ENCODE results near the gene FRRS1L.

The FRRS1L gene

GRCh38 chr9:109100543-109101201 lies 66.4 kb downstream of the FRRS1L start:
- H3K27me3 ChIP-seq (ENCODE audit: insufficient read depth, low read length), result no peaks in the 10 kb centered on the region
- H3K36me3 ChIP-seq (ENCODE audit: insufficient read depth, low read length), result peaks cover 24% of the 10 kb centered on the region
- H2AFZ ChIP-seq (ENCODE audit: low read depth, low read length), result no peak overlapping the region
- H3K9me3 ChIP-seq (ENCODE audit: low read length), result peaks cover 16% of the 10 kb centered on the region
- H3K4me1 ChIP-seq (ENCODE audit: insufficient read depth, low read length), result peaks cover 11% of the 10 kb centered on the region
- H3K4me3 ChIP-seq (ENCODE audit: low read length), result no peak overlapping the region

- Histone ChIP-seq H3K27me3 (ENCODE audit: insufficient read depth, low read length) (no peaks in the 10 kb centered on the region), H3K4me3 (ENCODE audit: low read length) (no peak overlapping the region), H3K4me1 (ENCODE audit: insufficient read depth, low read length) (peaks cover 11% of the 10 kb centered on the region), H3K36me3 (ENCODE audit: insufficient read depth, low read length) (peaks cover 29% of the 10 kb centered on the region), H2AFZ (ENCODE audit: low read depth, low read length) (no peak overlapping the region), H3K9me3 (ENCODE audit: low read length) (peaks cover 10% of the 10 kb centered on the region)
Observed at GRCh38 chr9:109098960-109099308, 68.1 kb downstream of the FRRS1L start.

GRCh38 chr9:109098171-109098959 lies 68.7 kb downstream of the FRRS1L start:
- Histone ChIP-seq H3K9me3 (ENCODE audit: low read length) (peaks cover 6% of the 10 kb centered on the region), H3K27me3 (ENCODE audit: insufficient read depth, low read length) (no peaks in the 10 kb centered on the region), H3K4me1 (ENCODE audit: insufficient read depth, low read length) (peaks cover 11% of the 10 kb centered on the region), H3K36me3 (ENCODE audit: insufficient read depth, low read length) (peaks cover 29% of the 10 kb centered on the region), H2AFZ (ENCODE audit: low read depth, low read length) (no peak overlapping the region), H3K4me3 (ENCODE audit: low read length) (no peak overlapping the region)

GRCh38 chr9:109097146-109097545 lies 69.9 kb downstream of the FRRS1L start:
- H2AFZ ChIP-seq (ENCODE audit: low read depth, low read length), result no peak overlapping the region
- no peaks in the 10 kb centered on the region for H3K27me3 ChIP-seq (ENCODE audit: insufficient read depth, low read length)
- H3K36me3 ChIP-seq (ENCODE audit: insufficient read depth, low read length), result peaks cover 31% of the 10 kb centered on the region
- H3K4me1 ChIP-seq (ENCODE audit: insufficient read depth, low read length), result peaks cover 11% of the 10 kb centered on the region
- no peak overlapping the region for H3K4me3 ChIP-seq (ENCODE audit: low read length)
- peaks cover 2% of the 10 kb centered on the region for H3K9me3 ChIP-seq (ENCODE audit: low read length)

- Histone ChIP-seq H3K36me3 (ENCODE audit: insufficient read depth, low read length) (peaks cover 44% of the 10 kb centered on the region), H3K27me3 (ENCODE audit: insufficient read depth, low read length) (no peaks in the 10 kb centered on the region), H3K4me3 (ENCODE audit: low read length) (no peak overlapping the region), H3K9me3 (ENCODE audit: low read length) (peaks cover 2% of the 10 kb centered on the region), H2AFZ (ENCODE audit: low read depth, low read length) (no peak overlapping the region), H3K4me1 (ENCODE audit: insufficient read depth, low read length) (peaks cover 11% of the 10 kb centered on the region)
Observed at GRCh38 chr9:109095321-109095720, 71.7 kb downstream of the FRRS1L start.

- H3K27me3 ChIP-seq (ENCODE audit: insufficient read depth, low read length), result no peaks in the 10 kb centered on the region
- H3K36me3 ChIP-seq (ENCODE audit: insufficient read depth, low read length), result peaks cover 50% of the 10 kb centered on the region
- H2AFZ ChIP-seq (ENCODE audit: low read depth, low read length), result no peak overlapping the region
- no peak overlapping the region for H3K4me3 ChIP-seq (ENCODE audit: low read length)
- peaks cover 2% of the 10 kb centered on the region for H3K9me3 ChIP-seq (ENCODE audit: low read length)
- H3K4me1 ChIP-seq (ENCODE audit: insufficient read depth, low read length), result peaks cover 11% of the 10 kb centered on the region
Observed at GRCh38 chr9:109094268-109094667, 72.8 kb downstream of the FRRS1L start.

- H3K36me3 ChIP-seq (ENCODE audit: insufficient read depth, low read length), result peaks cover 64% of the 10 kb centered on the region
- no peak overlapping the region for H3K4me3 ChIP-seq (ENCODE audit: low read length)
- H3K9me3 ChIP-seq (ENCODE audit: low read length), result peaks cover 2% of the 10 kb centered on the region
- H2AFZ ChIP-seq (ENCODE audit: low read depth, low read length), result no peak overlapping the region
- no peaks in the 10 kb centered on the region for H3K27me3 ChIP-seq (ENCODE audit: insufficient read depth, low read length)
- H3K4me1 ChIP-seq (ENCODE audit: insufficient read depth, low read length), result no peaks in the 10 kb centered on the region
Observed at GRCh38 chr9:109092587-109092986, 74.5 kb downstream of the FRRS1L start.

- Histone ChIP-seq H2AFZ (ENCODE audit: low read depth, low read length) (no peak overlapping the region), H3K27me3 (ENCODE audit: insufficient read depth, low read length) (no peaks in the 10 kb centered on the region), H3K4me3 (ENCODE audit: low read length) (no peak overlapping the region), H3K36me3 (ENCODE audit: insufficient read depth, low read length) (peaks cover 69% of the 10 kb centered on the region), H3K4me1 (ENCODE audit: insufficient read depth, low read length) (no peaks in the 10 kb centered on the region), H3K9me3 (ENCODE audit: low read length) (peaks cover 2% of the 10 kb centered on the region)
Observed at GRCh38 chr9:109092051-109092580, 74.9 kb downstream of the FRRS1L start.

GRCh38 chr9:109088221-109088620 lies 78.8 kb downstream of the FRRS1L start:
- Histone ChIP-seq H3K4me1 (ENCODE audit: insufficient read depth, low read length) (no peaks in the 10 kb centered on the region), H2AFZ (ENCODE audit: low read depth, low read length) (no peak overlapping the region), H3K36me3 (ENCODE audit: insufficient read depth, low read length) (peaks cover 77% of the 10 kb centered on the region), H3K27me3 (ENCODE audit: insufficient read depth, low read length) (no peaks in the 10 kb centered on the region), H3K9me3 (ENCODE audit: low read length) (no peaks in the 10 kb centered on the region), H3K4me3 (ENCODE audit: low read length) (no peak overlapping the region)

GRCh38 chr9:109087795-109088194 lies 79.3 kb downstream of the FRRS1L start:
- H3K4me3 ChIP-seq (ENCODE audit: low read length), result no peak overlapping the region
- no peaks in the 10 kb centered on the region for H3K9me3 ChIP-seq (ENCODE audit: low read length)
- H3K4me1 ChIP-seq (ENCODE audit: insufficient read depth, low read length), result no peaks in the 10 kb centered on the region
- no peak overlapping the region for H2AFZ ChIP-seq (ENCODE audit: low read depth, low read length)
- no peaks in the 10 kb centered on the region for H3K27me3 ChIP-seq (ENCODE audit: insufficient read depth, low read length)
- peaks cover 77% of the 10 kb centered on the region for H3K36me3 ChIP-seq (ENCODE audit: insufficient read depth, low read length)

GRCh38 chr9:109086221-109086620 lies 80.8 kb downstream of the FRRS1L start:
- H3K9me3 ChIP-seq (ENCODE audit: low read length), result no peaks in the 10 kb centered on the region
- H2AFZ ChIP-seq (ENCODE audit: low read depth, low read length), result no peak overlapping the region
- H3K27me3 ChIP-seq (ENCODE audit: insufficient read depth, low read length), result no peaks in the 10 kb centered on the region
- H3K36me3 ChIP-seq (ENCODE audit: insufficient read depth, low read length), result peaks cover 70% of the 10 kb centered on the region
- H3K4me3 ChIP-seq (ENCODE audit: low read length), result no peak overlapping the region
- H3K4me1 ChIP-seq (ENCODE audit: insufficient read depth, low read length), result no peaks in the 10 kb centered on the region

GRCh38 chr9:109085510-109085909 lies 81.5 kb downstream of the FRRS1L start:
- H3K4me1 ChIP-seq (ENCODE audit: insufficient read depth, low read length), result no peaks in the 10 kb centered on the region
- no peak overlapping the region for H2AFZ ChIP-seq (ENCODE audit: low read depth, low read length)
- H3K27me3 ChIP-seq (ENCODE audit: insufficient read depth, low read length), result no peaks in the 10 kb centered on the region
- H3K4me3 ChIP-seq (ENCODE audit: low read length), result no peak overlapping the region
- peaks cover 69% of the 10 kb centered on the region for H3K36me3 ChIP-seq (ENCODE audit: insufficient read depth, low read length)
- H3K9me3 ChIP-seq (ENCODE audit: low read length), result no peaks in the 10 kb centered on the region

- no peaks in the 10 kb centered on the region for H3K9me3 ChIP-seq (ENCODE audit: low read length)
- H3K4me1 ChIP-seq (ENCODE audit: insufficient read depth, low read length), result no peaks in the 10 kb centered on the region
- no peaks in the 10 kb centered on the region for H3K27me3 ChIP-seq (ENCODE audit: insufficient read depth, low read length)
- H3K36me3 ChIP-seq (ENCODE audit: insufficient read depth, low read length), result peaks cover 75% of the 10 kb centered on the region
- H2AFZ ChIP-seq (ENCODE audit: low read depth, low read length), result no peak overlapping the region
- H3K4me3 ChIP-seq (ENCODE audit: low read length), result no peak overlapping the region
Observed at GRCh38 chr9:109083813-109084405, 83.1 kb downstream of the FRRS1L start.

All from neuron (in vitro differentiated cells).